Fibroblast of lung (primary cell): Measurements from ENCODE around the gene CPTP. TPM values are rescaled to one million over a fixed set of nuclear protein-coding genes. Genes with fewer than 3 reads are reported as not detected.
A peak's percentile ranks its signal among the peaks of the same experiment; 100 is the strongest.

Experiments
- DNase-seq, 2 donors: peaks; one replicate each; pipeline versions ENCODE4 v3.0.0 to v3.0.0-alpha.2; 2010; ENCODE audit warnings: low read depth in 2 of 2
- H2AFZ ChIP-seq: 2 replicates; pipeline ENCODE4 v1.5.1; 2012; ENCODE audit warnings: low read length, control low read depth, inconsistent platforms
- H3K27ac ChIP-seq: 2 replicates; pipeline ENCODE4 v1.5.1; 2011; ENCODE audit warnings: low read length, control low read depth; ENCODE audit not compliant: insufficient read depth
- H3K27me3 ChIP-seq: 2 replicates; pipeline ENCODE4 v1.5.1; 2011; ENCODE audit warnings: mild to moderate bottlenecking, low read length; ENCODE audit not compliant: control insufficient read depth, insufficient read depth
- H3K36me3 ChIP-seq: 2 replicates; pipeline ENCODE4 v1.5.1; 2011; ENCODE audit warnings: low read length; ENCODE audit not compliant: control insufficient read depth, insufficient read depth
- H3K4me1 ChIP-seq: 2 replicates; pipeline ENCODE4 v1.5.1; 2011; ENCODE audit warnings: low read length; ENCODE audit not compliant: control insufficient read depth, insufficient read depth; ENCODE audit errors: extremely low read depth
- H3K4me2 ChIP-seq: 2 replicates; pipeline ENCODE4 v1.5.1; 2011; ENCODE audit warnings: low read length, control low read depth; ENCODE audit not compliant: insufficient read depth; ENCODE audit errors: extremely low read depth
- H3K4me3 ChIP-seq, 4 experiments: fragments of 200-600 bp in 1 of 4; sonication (generic) in 1 of 4; replicated peaks in 1 of 4; 2 replicates each; pipeline ENCODE4 v1.5.1; 2011 to 2016; ENCODE audit warnings: low read length in 4 of 4, low read depth in 3 of 4, mild to moderate bottlenecking in 3 of 4, control low read depth in 2 of 4, inconsistent platforms in 1 of 4, mixed read lengths in 1 of 4; ENCODE audit not compliant: insufficient read depth in 1 of 4; ENCODE audit errors: control extremely low read depth in 1 of 4
- H3K79me2 ChIP-seq: 2 replicates; pipeline ENCODE4 v1.5.1; 2012; ENCODE audit warnings: mild to moderate bottlenecking, low read length, inconsistent platforms; ENCODE audit not compliant: control insufficient read depth, insufficient read depth
- H3K9ac ChIP-seq: 2 replicates; pipeline ENCODE4 v1.5.1; 2011; ENCODE audit warnings: mild to moderate bottlenecking, low read length, control low read depth; ENCODE audit not compliant: insufficient read depth
- H3K9me3 ChIP-seq: 2 replicates; pipeline ENCODE4 v1.5.1; 2012; ENCODE audit warnings: low read depth, low read length; ENCODE audit not compliant: control insufficient read depth, insufficient read depth
- H4K20me1 ChIP-seq: 2 replicates; pipeline ENCODE4 v1.5.1; 2011; ENCODE audit warnings: low read length; ENCODE audit not compliant: control insufficient read depth, insufficient read depth; ENCODE audit errors: extremely low read depth
- CTCF ChIP-seq, 2 donors: IDR thresholded peaks in 1 of 2; conservative IDR thresholded peaks in 1 of 2; 1 replicate in 1 of 2; 2 replicates in 1 of 2; pipeline ENCODE4 v1.5.1; 2011 to 2012; ENCODE audit warnings: low read length in 2 of 2, control low read depth in 1 of 2, inconsistent platforms in 1 of 2, low read depth in 1 of 2, mild to moderate bottlenecking in 1 of 2
- EZH2 ChIP-seq: IDR thresholded peaks from 2 replicates; pipeline ENCODE4 v1.5.1; 2012; ENCODE audit warnings: low read length, control low read depth, mild to moderate bottlenecking; ENCODE audit errors: missing control alignments
- polyA plus RNA-seq, 2 donors: library from polyadenylated mRNA; depleted of rRNA in 1 of 2; stranded (reverse) in 1 of 2; unstranded in 1 of 2; fragments of >200 nt; gene quantifications; 2 replicates each; pipeline ENCODE4 v1.2.1, GENCODE V29; 2011 to 2012; ENCODE audit warnings: missing spikeins in 1 of 2
- total RNA-seq: library from RNA; depleted of rRNA; stranded (reverse); fragments of >200 nt; gene quantifications from 2 replicates; pipeline ENCODE4 v1.2.1, GENCODE V29; 2014

CPTP gene
- total and polyA plus RNA-seq, 2 donors (not counting 1 experiment from before 2014, with no cell fraction given), result 6.0 to 10.1 TPM

GRCh38 chr1:1309251-1310108 lies 15.1 kb upstream of the CPTP start:
- no peak for TF ChIP-seq CTCF (conservative IDR thresholded peaks at IDR 0.05 in 1 of 2, IDR thresholded peaks at IDR 0.05 in 1 of 2; ENCODE audit: low read depth in 1 of 2, low read length in 2 of 2)
- no peak for TF ChIP-seq EZH2
- Histone ChIP-seq H2AFZ (no peak overlapping the region), H3K27ac (peak overlapping the region; percentile 79), H3K4me3 (peak overlapping the region; percentile 45 to 84 (median 81)), H3K9ac (peak overlapping the region; percentile 90), H3K4me2 (peak overlapping the region; percentile 96), H3K79me2 (peaks cover 33% of the 10 kb centered on the region), H4K20me1 (no peaks in the 10 kb centered on the region), H3K27me3 (no peaks in the 10 kb centered on the region), H3K4me1 (peaks cover 18% of the 10 kb centered on the region), H3K9me3 (no peaks in the 10 kb centered on the region), H3K36me3 (peaks cover 36% of the 10 kb centered on the region)
- no peak for DNase-seq

DNA sequence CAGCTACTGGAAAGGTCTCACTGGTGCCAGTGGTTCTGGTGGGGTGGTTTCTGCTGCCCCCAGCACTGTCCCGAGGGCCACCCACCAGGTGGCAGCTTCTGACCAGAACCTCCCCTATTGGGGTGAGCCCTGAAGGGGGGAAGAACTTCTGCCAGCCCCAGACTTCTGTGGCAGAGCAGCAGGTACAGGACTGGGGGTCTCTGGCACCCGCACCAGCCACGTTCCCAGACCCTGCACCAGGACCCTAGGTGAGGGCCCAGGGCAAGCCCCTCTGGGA lies 14.6 kb upstream of the CPTP start:
- Histone ChIP-seq H3K4me3 (peak overlapping the region in 1 of 4 experiments; percentile 84), H3K36me3 (peaks cover 40% of the 10 kb centered on the region), H3K27me3 (no peaks in the 10 kb centered on the region), H3K4me1 (peaks cover 14% of the 10 kb centered on the region), H3K79me2 (peaks cover 36% of the 10 kb centered on the region), H3K9ac (no peak overlapping the region), H3K9me3 (no peaks in the 10 kb centered on the region), H3K4me2 (peak overlapping the region; percentile 96), H4K20me1 (no peaks in the 10 kb centered on the region), H3K27ac (no peak overlapping the region), H2AFZ (no peak overlapping the region)
- DNase-seq, result no peak
- TF ChIP-seq EZH2 (no peak), CTCF (conservative IDR thresholded peaks at IDR 0.05 in 1 of 2, IDR thresholded peaks at IDR 0.05 in 1 of 2; ENCODE audit: low read depth in 1 of 2, low read length in 2 of 2) (no peak)

DNA sequence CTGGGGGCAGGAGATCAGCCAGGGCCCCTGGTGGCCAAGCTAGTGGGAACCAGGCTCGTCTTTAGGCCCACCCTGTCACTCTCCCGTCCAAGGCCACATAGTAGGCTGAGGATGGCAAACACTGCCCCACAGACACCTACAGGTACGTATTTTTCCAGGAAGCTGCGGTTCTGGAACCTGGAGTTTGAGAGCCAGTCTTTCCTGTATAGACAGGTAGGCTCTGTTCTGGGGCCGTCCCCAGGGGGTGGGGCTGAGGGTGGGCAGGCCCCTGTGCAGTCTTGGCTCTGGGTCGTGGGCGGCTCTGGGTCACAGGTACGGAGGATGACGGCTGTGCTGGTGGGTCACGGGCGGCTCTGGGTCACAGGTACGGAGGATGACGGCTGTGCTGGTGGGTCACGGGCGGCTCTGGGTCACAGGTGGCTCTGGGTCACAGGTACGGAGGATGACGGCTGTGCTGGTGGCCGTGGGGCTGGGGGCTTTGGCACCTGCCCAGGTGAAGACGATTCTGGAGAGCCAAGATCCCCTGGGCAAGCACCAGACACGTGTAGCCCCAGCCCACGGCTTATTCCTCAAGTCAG lies 14.0 kb upstream of the CPTP start:
- Histone ChIP-seq H4K20me1 (no peaks in the 10 kb centered on the region), H3K4me1 (peaks cover 11% of the 10 kb centered on the region), H3K9me3 (no peaks in the 10 kb centered on the region), H3K4me3 (no peak overlapping the region), H3K36me3 (peaks cover 43% of the 10 kb centered on the region), H3K27me3 (no peaks in the 10 kb centered on the region), H3K9ac (no peak overlapping the region), H3K27ac (no peak overlapping the region), H3K79me2 (peaks cover 35% of the 10 kb centered on the region), H2AFZ (no peak overlapping the region), H3K4me2 (no peak overlapping the region)
- TF ChIP-seq CTCF (conservative IDR thresholded peaks at IDR 0.05 in 1 of 2, IDR thresholded peaks at IDR 0.05 in 1 of 2; ENCODE audit: low read depth in 1 of 2, low read length in 2 of 2) (no peak), EZH2 (no peak)
- DNase-seq, result no peak
